ENCODE results near the gene SLC4A1AP. TPM values are rescaled to one million over a fixed set of nuclear protein-coding genes. Genes with fewer than 3 reads are reported as not detected.
"Not testable (repeated sequence)": the region's sequence is repeated elsewhere in the genome, so short reads cannot be mapped to it uniquely, and the experiment has no call there.

Gene SLC4A1AP
- total RNA-seq, 2 experiments from 2014 or later, result 19.1 to 19.3 TPM

DNA sequence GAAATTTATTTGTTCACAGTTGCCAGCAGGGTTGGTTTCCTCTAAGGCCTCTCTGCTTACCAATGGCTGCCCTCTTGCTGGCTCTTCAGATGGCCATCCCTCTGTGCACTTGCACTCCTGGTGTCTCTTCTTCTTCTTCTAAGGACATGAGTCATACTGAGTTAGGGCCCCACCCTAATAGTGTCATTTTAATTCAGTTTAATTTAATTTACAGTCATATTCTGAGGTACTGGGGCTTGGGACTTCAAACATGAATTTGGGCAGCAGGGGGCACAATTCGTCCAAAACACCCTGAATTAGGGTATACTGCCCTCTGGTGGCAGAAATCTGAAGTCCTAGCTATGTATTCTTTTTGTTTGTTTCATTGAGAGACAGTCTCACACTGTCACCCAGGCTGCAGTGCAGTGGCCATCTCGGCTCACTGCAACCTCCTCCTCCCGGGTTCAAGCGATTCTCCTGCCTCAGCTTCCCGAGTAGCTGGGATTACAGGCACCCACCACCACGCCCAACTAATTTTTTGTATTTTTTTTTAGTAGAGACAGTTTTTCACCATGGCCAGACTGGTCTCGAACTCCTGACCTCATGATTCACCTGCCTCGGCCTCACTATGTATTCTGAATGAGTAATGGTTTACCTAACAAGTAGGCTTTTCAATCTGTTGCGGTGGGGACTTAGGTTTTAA, 19.8 kb downstream of the SLC4A1AP start:
- CTCF ChIA-PET, result interaction anchor here (0.6 to 6.0 kb wide), 64 partner anchors 8 to 772 kb away, joined by 3 to 64 read pairs (median 4); partner anchors contain the start of genes CCDC121, EIF2B4, GPN1 and GTF3C2
- intact Hi-C loops (cut with micrococcal nuclease), result no loop called here
- Mint-ChIP-seq H3K9me3 (no peaks in the 10 kb centered on the region), H3K27ac (peak overlapping the region; percentile 79), H3K36me3 (ENCODE audit: low read depth) (peaks cover 30% of the 10 kb centered on the region), H3K4me3 (no peak overlapping the region), H3K27me3 (no peaks in the 10 kb centered on the region), H3K4me1 (ENCODE audit: low read depth) (peaks cover 34% of the 10 kb centered on the region)
- ATAC-seq (peak; percentile 84), DNase-seq (peak; percentile 98)
- TF ChIP-seq, protein P1, sequence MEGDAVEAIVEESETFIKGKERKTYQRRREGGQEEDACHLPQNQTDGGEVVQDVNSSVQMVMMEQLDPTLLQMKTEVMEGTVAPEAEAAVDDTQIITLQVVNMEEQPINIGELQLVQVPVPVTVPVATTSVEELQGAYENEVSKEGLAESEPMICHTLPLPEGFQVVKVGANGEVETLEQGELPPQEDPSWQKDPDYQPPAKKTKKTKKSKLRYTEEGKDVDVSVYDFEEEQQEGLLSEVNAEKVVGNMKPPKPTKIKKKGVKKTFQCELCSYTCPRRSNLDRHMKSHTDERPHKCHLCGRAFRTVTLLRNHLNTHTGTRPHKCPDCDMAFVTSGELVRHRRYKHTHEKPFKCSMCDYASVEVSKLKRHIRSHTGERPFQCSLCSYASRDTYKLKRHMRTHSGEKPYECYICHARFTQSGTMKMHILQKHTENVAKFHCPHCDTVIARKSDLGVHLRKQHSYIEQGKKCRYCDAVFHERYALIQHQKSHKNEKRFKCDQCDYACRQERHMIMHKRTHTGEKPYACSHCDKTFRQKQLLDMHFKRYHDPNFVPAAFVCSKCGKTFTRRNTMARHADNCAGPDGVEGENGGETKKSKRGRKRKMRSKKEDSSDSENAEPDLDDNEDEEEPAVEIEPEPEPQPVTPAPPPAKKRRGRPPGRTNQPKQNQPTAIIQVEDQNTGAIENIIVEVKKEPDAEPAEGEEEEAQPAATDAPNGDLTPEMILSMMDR (IDR thresholded peaks at IDR 0.05), result peak; percentile 100
- POLR2A ChIA-PET, result interaction anchor here (1.0 to 3.3 kb wide), 6 partner anchors 19 to 734 kb away, joined by 3 to 11 read pairs (median 4); partner anchors contain the start of genes CCDC121, GPN1, SLC4A1AP and SUPT7L

DNA sequence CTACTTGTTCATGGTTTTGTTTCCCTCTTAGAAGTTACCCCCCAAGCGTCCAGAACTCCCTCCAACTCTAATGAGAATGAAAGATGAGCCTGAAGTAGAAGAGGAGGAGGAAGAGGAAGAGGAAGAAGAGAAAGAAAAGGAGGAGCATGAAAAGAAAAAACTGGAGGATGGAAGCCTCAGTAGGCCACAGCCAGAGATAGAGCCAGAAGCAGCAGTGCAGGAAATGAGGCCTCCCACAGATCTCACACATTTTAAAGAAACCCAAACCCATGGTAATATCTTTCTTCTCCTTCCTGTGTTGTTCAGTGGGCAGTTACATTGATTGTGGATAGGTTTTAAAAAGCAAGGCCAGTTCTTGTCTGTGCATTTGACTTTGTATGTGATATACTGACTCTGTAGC, 21.3 kb downstream of the SLC4A1AP start:
- POLR2A ChIA-PET, result interaction anchor here (3.3 kb wide), 1 partner anchor 21 kb away, joined by 11 read pairs; the partner anchor contains the start of genes SLC4A1AP and SUPT7L
- not testable (repeated sequence) for ATAC-seq, H3K4me3 Mint-ChIP-seq

DNA sequence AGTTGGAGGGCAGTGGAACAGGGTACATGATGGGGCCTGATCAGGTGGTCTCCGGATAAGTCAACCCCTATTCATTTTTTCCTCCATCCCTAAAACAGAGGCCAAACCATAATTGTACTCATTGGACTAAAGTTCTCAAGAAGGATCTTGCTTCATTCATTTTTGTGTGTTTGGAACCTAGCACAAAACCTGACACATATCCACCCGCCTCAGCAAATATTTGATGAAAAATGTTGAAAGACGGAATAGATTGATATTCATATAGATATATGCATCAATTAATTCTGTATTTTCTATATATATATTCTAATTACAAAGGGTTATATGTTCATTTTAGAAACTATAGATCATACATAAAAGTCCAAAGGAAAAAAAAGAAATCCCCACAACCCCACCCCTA, 21.9 kb downstream of the SLC4A1AP start:
- no peak overlapping the region for H3K4me3 Mint-ChIP-seq
- peaks cover 30% of the 10 kb centered on the region for H3K36me3 Mint-ChIP-seq (ENCODE audit: low read depth)
- no peak for ATAC-seq
- H3K9me3 Mint-ChIP-seq, result no peaks in the 10 kb centered on the region
- H3K27ac Mint-ChIP-seq, result peak overlapping the region; percentile 75
- TF ChIP-seq, protein P1 (IDR thresholded peaks at IDR 0.05), result no peak
- intact Hi-C loops (cut with micrococcal nuclease), result no loop called here
- H3K4me1 Mint-ChIP-seq (ENCODE audit: low read depth), result peaks cover 34% of the 10 kb centered on the region
- POLR2A ChIA-PET, result interaction anchor here (0.7 kb wide), 1 partner anchor 22 kb away, joined by 3 read pairs; the partner anchor contains the start of genes SLC4A1AP and SUPT7L
- no peak for DNase-seq
- CTCF ChIA-PET, result interaction anchor here (6.0 kb wide), 1 partner anchor 20 kb away, joined by 64 read pairs; no protein-coding TSS in a partner anchor
- no peaks in the 10 kb centered on the region for H3K27me3 Mint-ChIP-seq

More for the DNA sequence above, 21.3 kb downstream of the SLC4A1AP start:
- CTCF ChIA-PET, result interaction anchor here (3.9 to 6.0 kb wide), 2 partner anchors 19 to 21 kb away, joined by 58 to 64 read pairs; partner anchors contain the start of genes SLC4A1AP and SUPT7L
- Mint-ChIP-seq H3K36me3 (ENCODE audit: low read depth) (peaks cover 30% of the 10 kb centered on the region), H3K4me1 (ENCODE audit: low read depth) (peaks cover 34% of the 10 kb centered on the region), H3K27ac (peak overlapping the region; percentile 75)
- DNase-seq; H3K9me3 Mint-ChIP-seq; intact Hi-C loops (cut with micrococcal nuclease); H3K27me3 Mint-ChIP-seq: not testable (repeated sequence)

DNA sequence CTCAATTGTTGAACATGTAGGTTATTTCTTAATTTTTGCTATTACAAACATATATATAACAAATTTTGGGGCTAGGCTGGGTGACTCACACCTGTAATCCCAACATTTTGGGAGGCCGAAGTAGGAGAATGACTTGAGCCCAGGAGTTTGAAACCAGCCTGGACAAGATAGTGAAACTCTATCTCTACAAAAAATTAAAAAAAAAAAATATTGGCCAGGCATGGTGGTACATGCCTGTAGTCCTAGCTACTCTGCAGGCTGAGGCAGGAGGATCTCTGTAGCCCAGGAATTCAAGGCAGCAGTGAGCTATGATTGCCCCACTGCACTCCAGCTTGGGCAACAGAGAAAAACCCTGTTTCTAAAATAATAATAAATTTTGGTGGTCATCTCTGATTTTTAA, 23.5 kb downstream of the SLC4A1AP start:
- peaks cover 30% of the 10 kb centered on the region for H3K36me3 Mint-ChIP-seq (ENCODE audit: low read depth)

DNA sequence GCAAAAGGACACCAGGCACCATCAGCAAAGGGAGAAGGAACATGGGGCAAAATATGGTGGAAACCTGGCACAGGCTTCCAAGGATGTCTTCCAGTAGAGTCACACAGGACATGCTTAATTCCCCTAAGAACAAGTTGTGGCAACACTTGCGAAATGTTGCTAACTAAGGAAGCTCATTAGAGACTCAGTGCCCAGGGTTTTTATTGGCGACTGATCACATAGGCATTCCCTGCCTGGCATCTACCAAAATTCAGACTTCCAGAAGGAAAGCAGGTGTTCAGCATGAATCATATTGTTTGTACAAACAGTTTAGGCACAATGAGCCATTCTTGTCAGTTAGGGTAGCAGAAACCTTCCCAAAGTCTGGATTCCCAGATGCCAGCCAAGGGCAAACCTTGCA, 25.7 kb downstream of the SLC4A1AP start:
- Mint-ChIP-seq H3K27me3 (no peaks in the 10 kb centered on the region), H3K4me3 (no peak overlapping the region), H3K4me1 (ENCODE audit: low read depth) (peaks cover 11% of the 10 kb centered on the region), H3K36me3 (ENCODE audit: low read depth) (peaks cover 25% of the 10 kb centered on the region), H3K9me3 (no peaks in the 10 kb centered on the region), H3K27ac (no peak overlapping the region)
- TF ChIP-seq, protein P1 (IDR thresholded peaks at IDR 0.05), result no peak
- ATAC-seq (no peak), DNase-seq (no peak)
- CTCF ChIA-PET, result interaction anchor here (1.0 to 3.8 kb wide), 3 partner anchors 15 to 763 kb away, joined by 3 to 17 read pairs (median 4); no protein-coding TSS in a partner anchor
- POLR2A ChIA-PET, result interaction anchor here (1.1 kb wide), 1 partner anchor 26 kb away, joined by 4 read pairs; the partner anchor contains the start of genes SLC4A1AP and SUPT7L
- intact Hi-C loops (cut with micrococcal nuclease), result no loop called here

More for the DNA sequence above, 23.5 kb downstream of the SLC4A1AP start:
- CTCF ChIA-PET, result interaction anchor here (0.9 kb wide), 1 partner anchor 17 kb away, joined by 3 read pairs; no protein-coding TSS in a partner anchor
- no peak overlapping the region for H3K27ac Mint-ChIP-seq
- TF ChIP-seq, protein P1 (IDR thresholded peaks at IDR 0.05), result no peak
- no peaks in the 10 kb centered on the region for H3K9me3 Mint-ChIP-seq
- peaks cover 26% of the 10 kb centered on the region for H3K4me1 Mint-ChIP-seq (ENCODE audit: low read depth)
- no peaks in the 10 kb centered on the region for H3K27me3 Mint-ChIP-seq
- no peak overlapping the region for H3K4me3 Mint-ChIP-seq
- ATAC-seq, result no peak
- intact Hi-C loops (cut with micrococcal nuclease), result no loop called here
- POLR2A ChIA-PET, result no interaction called here
- DNase-seq, result no peak

Measured in activated CD8-positive, alpha-beta T cell treated with anti-CD3 and anti-CD28 coated beads for 36 hours (primary cell).